ENCODE results near the gene HSPH1. TPM values are rescaled to one million over a fixed set of nuclear protein-coding genes. Genes with fewer than 3 reads are reported as not detected.

The HSPH1 gene
- total RNA-seq, 4 donors from 2014 or later = 13.2 to 110 (median 25.9) TPM

GRCh38 chr13:31201341-31202031 lies 39.8 kb upstream of the HSPH1 start:
- no peak for TF ChIP-seq CTCF (IDR thresholded peaks at IDR 0.05; ENCODE audit: low read depth)

DNA sequence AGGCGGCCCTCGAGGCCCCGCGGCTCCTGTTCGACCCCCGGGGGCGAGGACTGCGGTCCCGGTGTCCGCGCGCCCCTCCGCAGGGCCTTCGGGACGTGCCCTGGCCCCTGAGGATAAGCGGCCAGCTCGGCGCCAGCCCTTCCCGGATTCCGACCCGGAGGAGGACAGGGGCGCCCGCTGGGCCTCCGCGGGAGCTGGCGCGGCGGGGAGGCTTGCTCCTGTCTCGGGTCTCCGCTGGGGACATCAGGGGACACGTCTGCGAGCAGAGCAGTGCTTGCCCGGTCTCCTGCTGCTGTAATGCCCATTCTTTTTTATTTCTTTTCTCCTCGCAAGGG lies 38.9 kb upstream of the HSPH1 start:
- no peak for TF ChIP-seq CTCF (IDR thresholded peaks at IDR 0.05; ENCODE audit: low read depth)

DNA sequence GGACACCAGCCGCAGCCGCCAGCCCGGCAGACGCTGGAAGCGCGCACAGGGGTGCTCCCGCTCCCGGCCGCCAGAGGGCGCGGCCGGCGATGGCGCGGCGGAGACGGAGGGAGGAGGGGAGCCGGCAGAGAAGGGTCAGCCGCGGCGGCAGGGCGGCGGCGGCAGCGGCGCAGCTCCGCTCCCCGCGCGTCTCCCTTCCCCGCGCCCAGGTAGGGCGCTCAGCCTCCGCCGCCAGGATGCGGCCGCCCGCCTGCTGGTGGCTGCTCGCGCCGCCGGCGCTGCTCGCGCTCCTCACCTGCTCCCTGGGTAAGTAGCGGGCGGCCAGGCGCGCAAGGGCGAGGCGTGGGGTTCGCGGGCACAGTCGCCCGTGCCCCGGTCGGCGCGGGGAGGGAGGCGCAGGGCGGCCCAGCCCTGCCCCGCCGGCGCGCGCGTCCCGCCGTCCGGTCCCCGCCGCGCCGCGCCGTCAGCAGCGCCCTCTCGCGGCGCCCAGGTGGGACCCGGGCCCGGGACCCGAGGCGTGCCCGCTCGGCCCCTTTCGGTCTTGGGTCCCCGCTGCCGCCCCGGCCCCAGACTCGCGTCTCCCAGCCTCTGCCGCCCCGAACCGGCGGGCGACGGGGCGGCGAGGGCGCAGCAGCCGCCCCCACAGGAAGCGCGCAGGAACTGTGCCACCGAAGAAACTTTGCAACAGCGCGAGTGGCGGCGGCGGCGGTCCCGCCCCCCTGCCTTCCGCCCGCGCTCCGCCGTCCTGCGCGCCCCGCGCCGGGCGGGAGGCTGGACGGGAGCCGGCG lies 38.3 kb upstream of the HSPH1 start, which contains the start of gene B3GLCT:
Gene B3GLCT (plus strand): TSS at position 127 of the 788 bp plus-strand sequence. CDS start 110 bp downstream, at position 237.
- no peak for TF ChIP-seq CTCF (IDR thresholded peaks at IDR 0.05; ENCODE audit: low read depth)

DNA sequence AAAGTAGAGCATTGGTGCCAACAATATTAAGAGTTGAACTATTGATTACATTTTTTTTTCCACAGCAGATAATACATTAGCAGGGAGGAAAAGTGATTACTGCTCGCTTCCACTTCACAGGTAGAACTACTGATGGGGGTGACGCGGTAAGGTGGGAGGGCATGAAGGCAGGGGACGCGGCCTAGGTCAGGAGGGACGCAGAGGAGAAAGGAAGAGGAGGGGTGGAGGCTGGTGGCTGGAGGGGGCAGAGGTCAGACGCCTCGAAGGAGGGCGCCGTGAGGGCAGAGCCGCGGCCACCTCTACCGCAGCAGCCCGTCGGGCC lies 37.8 kb upstream of the HSPH1 start:
- no peak for TF ChIP-seq CTCF (IDR thresholded peaks at IDR 0.05; ENCODE audit: low read depth)

- TF ChIP-seq CTCF (IDR thresholded peaks at IDR 0.05; ENCODE audit: low read depth) = no peak
Measured at GRCh38 chr13:31198519-31198918, 36.8 kb upstream of the HSPH1 start.

DNA sequence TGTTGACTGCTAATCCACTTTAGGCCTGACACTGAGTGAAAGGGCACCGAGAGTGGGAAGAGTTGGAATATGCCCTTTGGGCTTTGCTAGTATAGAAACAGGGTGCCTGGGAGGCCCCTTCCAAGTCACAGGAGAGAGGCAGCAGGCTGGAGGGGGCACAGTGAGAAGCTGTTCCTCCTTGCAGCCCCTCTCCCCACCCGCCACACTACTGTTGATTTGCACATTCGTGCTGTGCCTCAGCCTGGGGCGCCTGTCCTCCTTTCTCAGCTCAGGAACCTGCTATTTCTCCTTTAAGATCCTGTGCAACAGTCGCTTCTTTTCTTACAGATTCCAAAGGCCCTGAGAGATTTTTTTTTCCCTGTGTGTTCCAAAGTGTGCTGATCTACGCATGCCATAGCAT lies 35.3 kb upstream of the HSPH1 start:
- no peak for TF ChIP-seq CTCF (IDR thresholded peaks at IDR 0.05; ENCODE audit: low read depth)

- no peak for TF ChIP-seq CTCF (IDR thresholded peaks at IDR 0.05; ENCODE audit: low read depth)
Measured at GRCh38 chr13:31195616-31196015, 33.9 kb upstream of the HSPH1 start.

Data from subcutaneous adipose tissue (tissue), 4 donors.